MM.1S (cell line): Measurements from ENCODE around the gene TSPAN15.

Experiments used
- EZH2phosphoT487 ChIP-seq: fragments of 300-600 bp; sonication (generic); IDR thresholded peaks from 2 replicates; pipeline ENCODE4 v1.6.1; 2018; ENCODE audit warnings: antibody characterized with exemption, low read length
- TF ChIP-seq, protein P1 (sequence below): fragments of 300-600 bp; sonication (generic); IDR thresholded peaks from 2 replicates; pipeline ENCODE4 v1.5.1; 2016; ENCODE audit warnings: antibody characterized with exemption, low read length, mixed read lengths

GRCh38 chr10:69460576-69461242 lies 9.4 kb downstream of the TSPAN15 start:
- no peak for TF ChIP-seq EZH2phosphoT487
- TF ChIP-seq, protein P1, sequence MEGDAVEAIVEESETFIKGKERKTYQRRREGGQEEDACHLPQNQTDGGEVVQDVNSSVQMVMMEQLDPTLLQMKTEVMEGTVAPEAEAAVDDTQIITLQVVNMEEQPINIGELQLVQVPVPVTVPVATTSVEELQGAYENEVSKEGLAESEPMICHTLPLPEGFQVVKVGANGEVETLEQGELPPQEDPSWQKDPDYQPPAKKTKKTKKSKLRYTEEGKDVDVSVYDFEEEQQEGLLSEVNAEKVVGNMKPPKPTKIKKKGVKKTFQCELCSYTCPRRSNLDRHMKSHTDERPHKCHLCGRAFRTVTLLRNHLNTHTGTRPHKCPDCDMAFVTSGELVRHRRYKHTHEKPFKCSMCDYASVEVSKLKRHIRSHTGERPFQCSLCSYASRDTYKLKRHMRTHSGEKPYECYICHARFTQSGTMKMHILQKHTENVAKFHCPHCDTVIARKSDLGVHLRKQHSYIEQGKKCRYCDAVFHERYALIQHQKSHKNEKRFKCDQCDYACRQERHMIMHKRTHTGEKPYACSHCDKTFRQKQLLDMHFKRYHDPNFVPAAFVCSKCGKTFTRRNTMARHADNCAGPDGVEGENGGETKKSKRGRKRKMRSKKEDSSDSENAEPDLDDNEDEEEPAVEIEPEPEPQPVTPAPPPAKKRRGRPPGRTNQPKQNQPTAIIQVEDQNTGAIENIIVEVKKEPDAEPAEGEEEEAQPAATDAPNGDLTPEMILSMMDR: no peak
